GM12891 (cell line): ENCODE measurements around the gene LIAS.

Experiments
- POLR2A ChIP-seq: IDR thresholded peaks from 2 replicates; pipeline ENCODE4 v1.6.1; 2011; ENCODE audit warnings: low read depth, low read length, control low read depth
- POLR2AphosphoS5 ChIP-seq: IDR thresholded peaks from 2 replicates; pipeline ENCODE4 v1.6.1; 2011; ENCODE audit warnings: low read depth, low read length, control low read depth
- POU2F2 ChIP-seq: IDR thresholded peaks from 2 replicates; pipeline ENCODE4 v1.6.1; 2011; ENCODE audit warnings: low read depth, mild to moderate bottlenecking, control low read depth, low read length, moderate library complexity
- SPI1 ChIP-seq: IDR thresholded peaks from 2 replicates; pipeline ENCODE4 v1.6.1; 2011; ENCODE audit warnings: low read depth, low read length, control low read depth
- TAF1 ChIP-seq: IDR thresholded peaks from 2 replicates; pipeline ENCODE4 v1.6.1; 2011; ENCODE audit warnings: low read depth, low read length, control low read depth

DNA sequence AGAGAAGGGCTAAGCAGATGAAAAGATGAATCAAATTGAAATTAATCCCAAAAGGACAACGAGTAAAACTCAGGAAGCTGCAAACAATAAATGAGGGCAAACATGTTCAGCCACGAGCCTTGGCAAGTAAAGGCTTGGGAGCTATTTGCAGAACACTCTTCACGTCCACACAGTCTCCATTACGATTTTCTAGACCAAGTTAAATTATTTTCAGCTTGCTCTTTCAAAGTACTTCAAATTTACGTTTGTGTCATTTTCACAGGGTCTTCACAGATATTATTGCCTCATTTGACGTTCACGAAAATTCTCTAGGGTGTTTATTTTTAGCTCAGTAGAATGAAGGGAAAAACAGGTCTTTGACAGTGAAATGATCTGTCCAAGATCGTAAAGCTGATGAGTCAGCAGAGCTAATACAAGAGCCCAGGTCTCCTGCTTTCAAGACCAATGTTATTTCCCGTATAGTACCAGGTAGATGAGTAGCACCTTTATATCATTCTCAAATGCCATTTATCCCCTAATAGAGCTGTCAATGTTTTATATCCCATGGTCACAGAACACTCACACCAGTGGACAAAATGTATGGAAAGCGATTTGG lies 31.2 kb upstream of the LIAS start:
- TF ChIP-seq POLR2A (no peak), POLR2AphosphoS5 (no peak), SPI1 (no peak), TAF1 (no peak), POU2F2 (no peak)
